ENCODE data around the gene ADAM10. TPM values are rescaled to one million over a fixed set of nuclear protein-coding genes. Genes with fewer than 3 reads are reported as not detected.

Gene ADAM10
- total and polyA plus RNA-seq, 2 of the 4 experiments (the other 2 are of a cell fraction) = 110 to 185 TPM

DNA sequence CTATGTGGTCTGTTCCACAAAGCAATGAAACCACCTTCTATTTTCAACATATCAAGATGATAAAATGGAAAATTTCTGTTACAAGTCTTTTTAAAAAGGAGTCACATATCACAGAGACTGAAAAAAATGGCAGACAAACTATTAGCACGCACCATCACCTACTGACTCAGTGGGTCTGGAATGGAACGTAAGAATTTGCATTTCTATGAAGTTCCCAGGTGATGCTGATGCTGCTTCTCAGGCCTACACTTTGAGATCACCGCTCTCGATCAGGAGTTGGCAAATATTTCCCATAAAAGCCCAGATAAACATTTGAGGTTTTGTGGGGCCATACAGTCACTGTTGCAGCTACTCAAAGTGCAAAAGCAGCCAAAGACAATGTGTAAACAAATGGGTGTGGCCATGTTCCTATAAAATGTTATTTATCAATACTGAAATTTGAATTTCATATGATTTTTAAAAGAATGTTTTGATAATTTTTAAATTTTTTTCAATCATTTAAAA is 142.9 kb downstream of the ADAM10 start:
- no TSS peak for BruUV-seq (replicated peaks)
- peak overlapping the region; percentile 16; the same call in 1 of the 2 replicates for H2BK120ac ChIP-seq (ENCODE audit: low read depth, low read length)
- no peak overlapping the region for H3K4me3 ChIP-seq (ENCODE audit: insufficient read depth, low read depth, low read length)
- peak overlapping the region; percentile 54; the same call in 1 of the 2 replicates for H3K4ac ChIP-seq (ENCODE audit: low read depth, low read length)
- no peak overlapping the region for H3K56ac ChIP-seq (ENCODE audit: extremely low read depth, insufficient read depth, low read length)
- 0 out of 2 replicates have a peak overlapping the region, but pooled peaks have one; percentile 10 for H3K14ac ChIP-seq (replicated peaks; ENCODE audit: low read depth, low read length)
- H2BK20ac ChIP-seq (ENCODE audit: low read depth, low read length) = peak overlapping the region; percentile 27
- H4K20me1 ChIP-seq (ENCODE audit: insufficient read depth, low read length) = peaks cover 3% of the 10 kb centered on the region; the same call in 1 of the 2 replicates
- no peaks in the 10 kb centered on the region for H3K27me3 ChIP-seq (ENCODE audit: control insufficient read depth, insufficient read depth, low read length)
- in situ Hi-C loops (cut with MboI; ENCODE audit: low sequenced_read_pairs) = no loop called here
- no peak for TF ChIP-seq MAZ (IDR thresholded peaks at IDR 0.05; ENCODE audit: borderline replicate concordance, low read depth, low read length)
- no peak for TF ChIP-seq USF2 (IDR thresholded peaks at IDR 0.05; ENCODE audit: low read depth, low read length)
- peaks cover 5% of the 10 kb centered on the region for H3K9me1 ChIP-seq (ENCODE audit: insufficient read depth, low read length)
- H3K4me2 ChIP-seq (ENCODE audit: low read depth, low read length) = no peak overlapping the region
- H3K9ac ChIP-seq (ENCODE audit: low read depth, low read length) = no peak overlapping the region
- H3K4me1 ChIP-seq (ENCODE audit: control insufficient read depth, insufficient read depth, low read length) = peaks cover 7% of the 10 kb centered on the region
- H3K23ac ChIP-seq (ENCODE audit: low read depth, low read length) = peak overlapping the region; percentile 35; the same call in 1 of the 2 replicates
- H2AFZ ChIP-seq (replicated peaks; ENCODE audit: low read length, poor library complexity) = no peak overlapping the region
- H2AK9ac ChIP-seq (replicated peaks; ENCODE audit: low read depth, low read length, poor library complexity) = no peak overlapping the region
- H3K79me1 ChIP-seq (ENCODE audit: low read depth in 1 of 2, low read length in 2 of 2) = peaks cover 20 to 53% of the 10 kb centered on the region in 2 experiments
- H3K36me3 ChIP-seq (ENCODE audit: control insufficient read depth, insufficient read depth, low read length) = peaks cover 7% of the 10 kb centered on the region
- DNase-seq = no peak
- H3K9me3 ChIP-seq (ENCODE audit: control insufficient read depth, insufficient read depth, low read length) = no peaks in the 10 kb centered on the region
- no peak overlapping the region for H2BK5ac ChIP-seq (ENCODE audit: low read depth, low read length, poor library complexity, severe bottlenecking)
- peak overlapping the region; percentile 55; the same call in 1 of the 3 replicates for H2BK15ac ChIP-seq (ENCODE audit: low read depth, low read length)
- dilution Hi-C loops (cut with HindIII; ENCODE audit: low sequenced_read_pairs, unreplicated experiment) = no loop called here
- H4K91ac ChIP-seq (ENCODE audit: insufficient read depth, low read depth, low read length) = no peak overlapping the region; the same call in 1 of the 2 replicates
- ATAC-seq (ENCODE audit: low read depth) = no peak
- peak overlapping the region; percentile 78; the same call in 1 of the 2 replicates for H2AK5ac ChIP-seq (ENCODE audit: low read depth, low read length)
- 100% methylated on average over 1 of the region's 4 CpGs; no CpG with 5 or more reads in 1 of the 2 experiments for whole genome bisulfite sequencing, 2 experiments (ENCODE audit: extremely low coverage in 2 of 2, insufficient read length in 1 of 2)
- ChIA-PET POLR2A (ENCODE audit: unreplicated experiment) (no interaction called here), CTCF (no interaction called here)
- intact Hi-C loops (cut with micrococcal nuclease) = no loop called here
- no peak overlapping the region for H3K27ac ChIP-seq (ENCODE audit: insufficient read depth, low read length)
- peak overlapping the region in 1 of 2 experiments; percentile 66; a peak in 2 of 4 replicates for H4K8ac ChIP-seq (ENCODE audit: low read depth in 2 of 2, low read length in 2 of 2)
- H4K5ac ChIP-seq (ENCODE audit: low read depth, low read length) = no peak overlapping the region
- peak overlapping the region; percentile 64; the same call in 1 of the 2 replicates for H3K18ac ChIP-seq (ENCODE audit: low read depth, low read length)
